Panc1 (cell line): ENCODE measurements around the gene NTNG1.

Source experiments
- POLR2AphosphoS5 ChIP-seq: IDR thresholded peaks from 2 replicates; pipeline ENCODE4 v1.6.1; 2012; ENCODE audit warnings: mild to moderate bottlenecking, low read depth, low read length, moderate library complexity
- SIN3A ChIP-seq: IDR thresholded peaks from 2 replicates; pipeline ENCODE4 v1.6.1; 2012; ENCODE audit warnings: low read depth, mild to moderate bottlenecking, low read length, moderate library complexity, borderline replicate concordance; ENCODE audit not compliant: insufficient read depth
- TF ChIP-seq, protein P1 (sequence below): fragments of 450-650 bp; IDR thresholded peaks from 2 replicates; pipeline ENCODE4 v1.5.1; 2017; ENCODE audit warnings: mild to moderate bottlenecking

GRCh38 chr1:107243461-107243860 lies 102.6 kb downstream of the NTNG1 start:
- TF ChIP-seq, protein P1, sequence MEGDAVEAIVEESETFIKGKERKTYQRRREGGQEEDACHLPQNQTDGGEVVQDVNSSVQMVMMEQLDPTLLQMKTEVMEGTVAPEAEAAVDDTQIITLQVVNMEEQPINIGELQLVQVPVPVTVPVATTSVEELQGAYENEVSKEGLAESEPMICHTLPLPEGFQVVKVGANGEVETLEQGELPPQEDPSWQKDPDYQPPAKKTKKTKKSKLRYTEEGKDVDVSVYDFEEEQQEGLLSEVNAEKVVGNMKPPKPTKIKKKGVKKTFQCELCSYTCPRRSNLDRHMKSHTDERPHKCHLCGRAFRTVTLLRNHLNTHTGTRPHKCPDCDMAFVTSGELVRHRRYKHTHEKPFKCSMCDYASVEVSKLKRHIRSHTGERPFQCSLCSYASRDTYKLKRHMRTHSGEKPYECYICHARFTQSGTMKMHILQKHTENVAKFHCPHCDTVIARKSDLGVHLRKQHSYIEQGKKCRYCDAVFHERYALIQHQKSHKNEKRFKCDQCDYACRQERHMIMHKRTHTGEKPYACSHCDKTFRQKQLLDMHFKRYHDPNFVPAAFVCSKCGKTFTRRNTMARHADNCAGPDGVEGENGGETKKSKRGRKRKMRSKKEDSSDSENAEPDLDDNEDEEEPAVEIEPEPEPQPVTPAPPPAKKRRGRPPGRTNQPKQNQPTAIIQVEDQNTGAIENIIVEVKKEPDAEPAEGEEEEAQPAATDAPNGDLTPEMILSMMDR: no peak
- TF ChIP-seq SIN3A (no peak), POLR2AphosphoS5 (no peak)
